ENCODE results near the gene PRIMA1. TPM values are rescaled to one million over a fixed set of nuclear protein-coding genes. Genes with fewer than 3 reads are reported as not detected.

The PRIMA1 gene
- total and polyA plus RNA-seq, 10 of the 15 experiments (the other 5 are each of a cell fraction or from before 2014, with no cell fraction given): not detected

DNA sequence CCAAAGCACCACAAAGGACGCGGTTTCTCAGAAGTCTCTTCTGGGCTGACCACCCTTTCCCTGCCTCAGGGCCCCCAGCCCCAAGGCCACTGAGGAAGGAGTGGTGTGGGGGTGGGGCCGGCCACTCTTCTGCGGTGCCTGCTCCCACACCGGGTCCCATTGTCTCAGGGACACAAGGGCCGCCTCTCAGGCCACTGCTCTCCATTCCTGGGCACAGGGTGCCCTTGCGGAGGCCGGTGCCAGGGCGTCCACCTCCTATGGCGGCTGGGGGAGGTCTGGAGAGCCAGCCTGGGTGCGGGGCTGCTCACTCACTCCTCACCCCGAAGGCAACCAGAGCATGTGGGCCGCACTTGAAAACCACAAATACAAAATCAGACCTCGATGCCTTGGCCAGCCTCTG lies 44.1 kb downstream of the PRIMA1 start (continued):
- TF ChIP-seq MYC (IDR thresholded peaks at IDR 0.05; ENCODE audit: insufficient read depth, insufficient read length, insufficient replicate concordance, low read length, severe bottlenecking) (no peak), TAF1 (IDR thresholded peaks at IDR 0.05; ENCODE audit: borderline replicate concordance, low read depth, low read length) (no peak), GATAD2B (conservative IDR thresholded peaks at IDR 0.05; ENCODE audit: low read depth) (no peak), TARDBP (IDR thresholded peaks at IDR 0.05; ENCODE audit: borderline replicate concordance) (no peak), SP1 (IDR thresholded peaks at IDR 0.05; ENCODE audit: low read depth, low read length) (no peak), MEF2A (IDR thresholded peaks at IDR 0.05; ENCODE audit: insufficient read depth, low read depth, low read length) (no peak)
- TF ChIP-seq, protein P1, sequence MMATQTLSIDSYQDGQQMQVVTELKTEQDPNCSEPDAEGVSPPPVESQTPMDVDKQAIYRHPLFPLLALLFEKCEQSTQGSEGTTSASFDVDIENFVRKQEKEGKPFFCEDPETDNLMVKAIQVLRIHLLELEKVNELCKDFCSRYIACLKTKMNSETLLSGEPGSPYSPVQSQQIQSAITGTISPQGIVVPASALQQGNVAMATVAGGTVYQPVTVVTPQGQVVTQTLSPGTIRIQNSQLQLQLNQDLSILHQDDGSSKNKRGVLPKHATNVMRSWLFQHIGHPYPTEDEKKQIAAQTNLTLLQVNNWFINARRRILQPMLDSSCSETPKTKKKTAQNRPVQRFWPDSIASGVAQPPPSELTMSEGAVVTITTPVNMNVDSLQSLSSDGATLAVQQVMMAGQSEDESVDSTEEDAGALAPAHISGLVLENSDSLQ (IDR thresholded peaks at IDR 0.05): no peak
- TF ChIP-seq, protein P2, sequence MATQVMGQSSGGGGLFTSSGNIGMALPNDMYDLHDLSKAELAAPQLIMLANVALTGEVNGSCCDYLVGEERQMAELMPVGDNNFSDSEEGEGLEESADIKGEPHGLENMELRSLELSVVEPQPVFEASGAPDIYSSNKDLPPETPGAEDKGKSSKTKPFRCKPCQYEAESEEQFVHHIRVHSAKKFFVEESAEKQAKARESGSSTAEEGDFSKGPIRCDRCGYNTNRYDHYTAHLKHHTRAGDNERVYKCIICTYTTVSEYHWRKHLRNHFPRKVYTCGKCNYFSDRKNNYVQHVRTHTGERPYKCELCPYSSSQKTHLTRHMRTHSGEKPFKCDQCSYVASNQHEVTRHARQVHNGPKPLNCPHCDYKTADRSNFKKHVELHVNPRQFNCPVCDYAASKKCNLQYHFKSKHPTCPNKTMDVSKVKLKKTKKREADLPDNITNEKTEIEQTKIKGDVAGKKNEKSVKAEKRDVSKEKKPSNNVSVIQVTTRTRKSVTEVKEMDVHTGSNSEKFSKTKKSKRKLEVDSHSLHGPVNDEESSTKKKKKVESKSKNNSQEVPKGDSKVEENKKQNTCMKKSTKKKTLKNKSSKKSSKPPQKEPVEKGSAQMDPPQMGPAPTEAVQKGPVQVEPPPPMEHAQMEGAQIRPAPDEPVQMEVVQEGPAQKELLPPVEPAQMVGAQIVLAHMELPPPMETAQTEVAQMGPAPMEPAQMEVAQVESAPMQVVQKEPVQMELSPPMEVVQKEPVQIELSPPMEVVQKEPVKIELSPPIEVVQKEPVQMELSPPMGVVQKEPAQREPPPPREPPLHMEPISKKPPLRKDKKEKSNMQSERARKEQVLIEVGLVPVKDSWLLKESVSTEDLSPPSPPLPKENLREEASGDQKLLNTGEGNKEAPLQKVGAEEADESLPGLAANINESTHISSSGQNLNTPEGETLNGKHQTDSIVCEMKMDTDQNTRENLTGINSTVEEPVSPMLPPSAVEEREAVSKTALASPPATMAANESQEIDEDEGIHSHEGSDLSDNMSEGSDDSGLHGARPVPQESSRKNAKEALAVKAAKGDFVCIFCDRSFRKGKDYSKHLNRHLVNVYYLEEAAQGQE (IDR thresholded peaks at IDR 0.05; ENCODE audit: low read depth, low read length): no peak
- TF ChIP-seq, protein P3, sequence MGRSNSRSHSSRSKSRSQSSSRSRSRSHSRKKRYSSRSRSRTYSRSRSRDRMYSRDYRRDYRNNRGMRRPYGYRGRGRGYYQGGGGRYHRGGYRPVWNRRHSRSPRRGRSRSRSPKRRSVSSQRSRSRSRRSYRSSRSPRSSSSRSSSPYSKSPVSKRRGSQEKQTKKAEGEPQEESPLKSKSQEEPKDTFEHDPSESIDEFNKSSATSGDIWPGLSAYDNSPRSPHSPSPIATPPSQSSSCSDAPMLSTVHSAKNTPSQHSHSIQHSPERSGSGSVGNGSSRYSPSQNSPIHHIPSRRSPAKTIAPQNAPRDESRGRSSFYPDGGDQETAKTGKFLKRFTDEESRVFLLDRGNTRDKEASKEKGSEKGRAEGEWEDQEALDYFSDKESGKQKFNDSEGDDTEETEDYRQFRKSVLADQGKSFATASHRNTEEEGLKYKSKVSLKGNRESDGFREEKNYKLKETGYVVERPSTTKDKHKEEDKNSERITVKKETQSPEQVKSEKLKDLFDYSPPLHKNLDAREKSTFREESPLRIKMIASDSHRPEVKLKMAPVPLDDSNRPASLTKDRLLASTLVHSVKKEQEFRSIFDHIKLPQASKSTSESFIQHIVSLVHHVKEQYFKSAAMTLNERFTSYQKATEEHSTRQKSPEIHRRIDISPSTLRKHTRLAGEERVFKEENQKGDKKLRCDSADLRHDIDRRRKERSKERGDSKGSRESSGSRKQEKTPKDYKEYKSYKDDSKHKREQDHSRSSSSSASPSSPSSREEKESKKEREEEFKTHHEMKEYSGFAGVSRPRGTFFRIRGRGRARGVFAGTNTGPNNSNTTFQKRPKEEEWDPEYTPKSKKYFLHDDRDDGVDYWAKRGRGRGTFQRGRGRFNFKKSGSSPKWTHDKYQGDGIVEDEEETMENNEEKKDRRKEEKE (IDR thresholded peaks at IDR 0.05): no peak

Measured in GM12878 (cell line).